Measurements from ENCODE around the gene CYBB.
A peak's percentile ranks its signal among the peaks of the same experiment; 100 is the strongest.
"Not testable (repeated sequence)": the region's sequence is repeated elsewhere in the genome, so short reads cannot be mapped to it uniquely, and the experiment has no call there.

CYBB gene

GRCh38 chrX:37765507-37765906 lies 14.4 kb upstream of the CYBB start:
- H3K36me3 Mint-ChIP-seq: peaks cover 2% of the 10 kb centered on the region
- peaks cover 2% of the 10 kb centered on the region for H3K9me3 Mint-ChIP-seq
- no peak overlapping the region for H3K27ac Mint-ChIP-seq
- no peak for DNase-seq
- H3K27me3 Mint-ChIP-seq: peaks cover 4% of the 10 kb centered on the region
- CTCF ChIA-PET: no interaction called here
- peaks cover 16% of the 10 kb centered on the region for H3K4me1 Mint-ChIP-seq
- H3K4me3 Mint-ChIP-seq: no peak overlapping the region

- Mint-ChIP-seq H3K4me3 (no peak overlapping the region), H3K27me3 (peaks cover 4% of the 10 kb centered on the region), H3K4me1 (peaks cover 18% of the 10 kb centered on the region), H3K36me3 (peaks cover 2% of the 10 kb centered on the region), H3K27ac (no peak overlapping the region), H3K9me3 (peaks cover 2% of the 10 kb centered on the region)
- DNase-seq: no peak
- CTCF ChIA-PET: no interaction called here
These were observed 12.4 kb upstream of the CYBB start for GRCh38 chrX:37767430-37767829.

GRCh38 chrX:37768866-37769265 lies 11.0 kb upstream of the CYBB start:
- H3K27ac Mint-ChIP-seq, H3K4me3 Mint-ChIP-seq, H3K9me3 Mint-ChIP-seq, H3K27me3 Mint-ChIP-seq, H3K36me3 Mint-ChIP-seq, DNase-seq, CTCF ChIA-PET: not testable (repeated sequence)
- H3K4me1 Mint-ChIP-seq: peaks cover 10% of the 10 kb centered on the region

- DNase-seq: peak; percentile 32
- CTCF ChIA-PET: interaction anchor here (1.0 to 1.3 kb wide), 3 partner anchors 22 to 49 kb away, joined by 4 to 5 read pairs (median 5); no protein-coding TSS in a partner anchor
- H3K4me3 Mint-ChIP-seq: peak overlapping the region; percentile 28
These were observed 3.4 kb upstream of the CYBB start for GRCh38 chrX:37776283-37776986.

GRCh38 chrX:37776987-37777325 lies 2.9 kb upstream of the CYBB start:
- Mint-ChIP-seq H3K27ac (peak overlapping the region; percentile 79), H3K4me1 (peaks cover 30% of the 10 kb centered on the region), H3K36me3 (no peaks in the 10 kb centered on the region), H3K4me3 (peak overlapping the region; percentile 28), H3K9me3 (no peaks in the 10 kb centered on the region), H3K27me3 (no peaks in the 10 kb centered on the region)
- no peak for DNase-seq
- CTCF ChIA-PET: interaction anchor here (1.0 to 1.3 kb wide), 3 partner anchors 23 to 48 kb away, joined by 4 to 5 read pairs (median 5); no protein-coding TSS in a partner anchor

More at GRCh38 chrX:37776283-37776986, 3.4 kb upstream of the CYBB start:
- Mint-ChIP-seq H3K27me3 (no peaks in the 10 kb centered on the region), H3K27ac (peak overlapping the region; percentile 73), H3K36me3 (no peaks in the 10 kb centered on the region), H3K9me3 (no peaks in the 10 kb centered on the region), H3K4me1 (peaks cover 30% of the 10 kb centered on the region)

GRCh38 chrX:37781081-37781480 lies 1.2 kb downstream of the CYBB start:
- no peak for DNase-seq
- Mint-ChIP-seq H3K9me3 (no peaks in the 10 kb centered on the region), H3K36me3 (no peaks in the 10 kb centered on the region), H3K27ac (no peak overlapping the region), H3K27me3 (no peaks in the 10 kb centered on the region), H3K4me1 (peaks cover 25% of the 10 kb centered on the region), H3K4me3 (no peak overlapping the region)
- CTCF ChIA-PET: interaction anchor here (1.4 kb wide), 1 partner anchor 44 kb away, joined by 4 read pairs; no protein-coding TSS in a partner anchor

GRCh38 chrX:37781814-37782213 lies 2.0 kb downstream of the CYBB start:
- Mint-ChIP-seq H3K4me1 (peaks cover 25% of the 10 kb centered on the region), H3K9me3 (no peaks in the 10 kb centered on the region), H3K4me3 (no peak overlapping the region), H3K27ac (no peak overlapping the region), H3K36me3 (no peaks in the 10 kb centered on the region), H3K27me3 (no peaks in the 10 kb centered on the region)
- no peak for DNase-seq
- CTCF ChIA-PET: interaction anchor here (1.4 kb wide), 1 partner anchor 43 kb away, joined by 4 read pairs; no protein-coding TSS in a partner anchor

- Mint-ChIP-seq H3K4me3 (no peak overlapping the region), H3K9me3 (no peaks in the 10 kb centered on the region), H3K36me3 (no peaks in the 10 kb centered on the region), H3K27me3 (no peaks in the 10 kb centered on the region), H3K4me1 (peaks cover 25% of the 10 kb centered on the region), H3K27ac (no peak overlapping the region)
- CTCF ChIA-PET: no interaction called here
- no peak for DNase-seq
These were observed 2.5 kb downstream of the CYBB start for GRCh38 chrX:37782359-37782758.

- Mint-ChIP-seq H3K27ac (no peak overlapping the region), H3K27me3 (no peaks in the 10 kb centered on the region), H3K4me3 (no peak overlapping the region), H3K9me3 (no peaks in the 10 kb centered on the region), H3K4me1 (peaks cover 28% of the 10 kb centered on the region), H3K36me3 (no peaks in the 10 kb centered on the region)
- no peak for DNase-seq
- CTCF ChIA-PET: no interaction called here
These were observed 3.4 kb downstream of the CYBB start for GRCh38 chrX:37783305-37783704.

- CTCF ChIA-PET: interaction anchor here (1.4 kb wide), 1 partner anchor 40 kb away, joined by 4 read pairs; no protein-coding TSS in a partner anchor
- DNase-seq: no peak
- no peak overlapping the region for H3K4me3 Mint-ChIP-seq
- H3K9me3 Mint-ChIP-seq: no peaks in the 10 kb centered on the region
- no peaks in the 10 kb centered on the region for H3K36me3 Mint-ChIP-seq
- H3K4me1 Mint-ChIP-seq: peaks cover 26% of the 10 kb centered on the region
- H3K27ac Mint-ChIP-seq: no peak overlapping the region
- H3K27me3 Mint-ChIP-seq: no peaks in the 10 kb centered on the region
These were observed 5.7 kb downstream of the CYBB start for GRCh38 chrX:37785569-37785968.

GRCh38 chrX:37786624-37787422 lies 7.0 kb downstream of the CYBB start:
- Mint-ChIP-seq H3K36me3 (no peaks in the 10 kb centered on the region), H3K27ac (peak overlapping the region; percentile 76), H3K4me3 (no peak overlapping the region), H3K27me3 (no peaks in the 10 kb centered on the region), H3K4me1 (peaks cover 26% of the 10 kb centered on the region), H3K9me3 (no peaks in the 10 kb centered on the region)
- CTCF ChIA-PET: no interaction called here
- DNase-seq: no peak

- CTCF ChIA-PET: no interaction called here
- no peaks in the 10 kb centered on the region for H3K9me3 Mint-ChIP-seq
- H3K27me3 Mint-ChIP-seq: no peaks in the 10 kb centered on the region
- H3K4me1 Mint-ChIP-seq: peaks cover 26% of the 10 kb centered on the region
- no peak overlapping the region for H3K4me3 Mint-ChIP-seq
- H3K27ac Mint-ChIP-seq: peak overlapping the region; percentile 11
- no peak for DNase-seq
- no peaks in the 10 kb centered on the region for H3K36me3 Mint-ChIP-seq
These were observed 7.6 kb downstream of the CYBB start for GRCh38 chrX:37787423-37787869.

- no peaks in the 10 kb centered on the region for H3K27me3 Mint-ChIP-seq
- no peak overlapping the region for H3K4me3 Mint-ChIP-seq
- DNase-seq: no peak
- CTCF ChIA-PET: no interaction called here
- H3K4me1 Mint-ChIP-seq: peaks cover 18% of the 10 kb centered on the region
- H3K9me3 Mint-ChIP-seq: no peaks in the 10 kb centered on the region
- H3K27ac Mint-ChIP-seq: no peak overlapping the region
- H3K36me3 Mint-ChIP-seq: peaks cover 2% of the 10 kb centered on the region
These were observed 16.5 kb downstream of the CYBB start for GRCh38 chrX:37796310-37796709.

- CTCF ChIA-PET: no interaction called here
- peaks cover 18% of the 10 kb centered on the region for H3K4me1 Mint-ChIP-seq
These were observed 16.9 kb downstream of the CYBB start for GRCh38 chrX:37796805-37797204.

GRCh38 chrX:37799936-37800335 lies 20.1 kb downstream of the CYBB start:
- H3K4me3 Mint-ChIP-seq: no peak overlapping the region
- H3K27me3 Mint-ChIP-seq: no peaks in the 10 kb centered on the region

More at GRCh38 chrX:37796805-37797204, 16.9 kb downstream of the CYBB start:
- no peaks in the 10 kb centered on the region for H3K9me3 Mint-ChIP-seq
- no peak overlapping the region for H3K27ac Mint-ChIP-seq
- no peak overlapping the region for H3K4me3 Mint-ChIP-seq
- no peak for DNase-seq
- H3K36me3 Mint-ChIP-seq: peaks cover 2% of the 10 kb centered on the region
- no peaks in the 10 kb centered on the region for H3K27me3 Mint-ChIP-seq

More at GRCh38 chrX:37799936-37800335, 20.1 kb downstream of the CYBB start:
- Mint-ChIP-seq H3K27ac (no peak overlapping the region), H3K36me3 (no peaks in the 10 kb centered on the region), H3K4me1 (peaks cover 18% of the 10 kb centered on the region), H3K9me3 (no peaks in the 10 kb centered on the region)
- DNase-seq: no peak
- CTCF ChIA-PET: no interaction called here
